ENCODE data around the gene ZNF345. TPM values are rescaled to one million over a fixed set of nuclear protein-coding genes. Genes with fewer than 3 reads are reported as not detected.

The ZNF345 gene
- total and polyA plus RNA-seq, 2 donors (not counting 3 experiments of a cell fraction or from before 2014, with no cell fraction given), result 2.2 to 3.8 TPM

DNA sequence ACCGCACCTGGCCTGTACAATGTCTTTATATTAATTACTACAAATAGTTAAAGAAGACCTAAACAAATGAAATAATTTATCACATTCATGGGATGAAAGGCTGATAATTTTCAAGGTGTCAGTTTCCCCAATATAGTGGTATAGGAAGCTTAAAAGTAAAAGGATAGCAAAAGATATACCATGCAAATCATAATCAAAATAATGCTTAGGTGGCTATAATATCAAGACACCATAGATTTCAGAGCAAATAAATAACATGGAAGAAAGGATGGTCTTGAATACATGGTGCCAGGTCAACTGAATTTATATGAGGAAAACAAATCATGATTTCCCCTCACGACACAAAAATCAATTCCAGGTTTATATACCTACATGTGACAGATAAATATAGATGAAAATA lies 17.2 kb upstream of the ZNF345 start:
- no peaks in the 10 kb centered on the region for H3K9me1 ChIP-seq (replicated peaks; ENCODE audit: control insufficient read depth, extremely low read depth, insufficient read depth, low read length)
- no TSS peak for BruUV-seq (replicated peaks)
- H3K9me3 ChIP-seq (replicated peaks; ENCODE audit: control insufficient read depth, insufficient read depth, low read length), result peaks cover 2% of the 10 kb centered on the region
- H4K20me1 ChIP-seq (replicated peaks; ENCODE audit: control insufficient read depth, extremely low read depth, insufficient read depth, low read length), result no peaks in the 10 kb centered on the region
- H3K27me3 ChIP-seq (ENCODE audit: control insufficient read depth in 2 of 2, insufficient read depth in 2 of 2, low read length in 2 of 2), result no peaks in the 10 kb centered on the region
- ChIA-PET POLR2A (no interaction called here), CTCF (no interaction called here)
- H3K36me3 ChIP-seq (ENCODE audit: control insufficient read depth in 2 of 2, extremely low read depth in 1 of 2, insufficient read depth in 2 of 2, low read length in 2 of 2), result peaks cover 0 to 2% of the 10 kb centered on the region in 2 experiments
- intact Hi-C loops (cut with micrococcal nuclease) (loop anchor here (10.0 kb wide), 1 partner anchor 169 kb away; the partner anchor contains the start of gene ZNF461), dilution Hi-C loops (cut with MboI; ENCODE audit: extremely low pct_ligation_motif_present, low sequenced_read_pairs) (no loop called here)
- DNase-seq (ENCODE audit: low read depth, low spot score) (no peak), FAIRE-seq (no peak)
- H3K79me2 ChIP-seq (ENCODE audit: control insufficient read depth, insufficient read depth, low read length), result no peaks in the 10 kb centered on the region
- no peak overlapping the region for H3K9ac ChIP-seq (replicated peaks; ENCODE audit: extremely low read depth, insufficient read depth, low read length)
- TF ChIP-seq, protein P1, sequence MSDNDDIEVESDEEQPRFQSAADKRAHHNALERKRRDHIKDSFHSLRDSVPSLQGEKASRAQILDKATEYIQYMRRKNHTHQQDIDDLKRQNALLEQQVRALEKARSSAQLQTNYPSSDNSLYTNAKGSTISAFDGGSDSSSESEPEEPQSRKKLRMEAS (IDR thresholded peaks at IDR 0.05; ENCODE audit: insufficient read depth, insufficient read length), result no peak
- TF ChIP-seq POLR2A (IDR thresholded peaks at IDR 0.05; ENCODE audit: low read depth, low read length) (no peak), FOS (IDR thresholded peaks at IDR 0.05; ENCODE audit: borderline replicate concordance, insufficient read depth, low read length) (no peak), POLR2AphosphoS5 (IDR thresholded peaks at IDR 0.05; ENCODE audit: insufficient read depth, low read depth, low read length) (no peak), EZH2 (IDR thresholded peaks at IDR 0.05; ENCODE audit: borderline replicate concordance, low read depth, low read length, severe bottlenecking) (no peak), JUN (IDR thresholded peaks at IDR 0.05; ENCODE audit: borderline replicate concordance, insufficient read depth, insufficient read length, low read depth) (no peak), GATA2 (IDR thresholded peaks at IDR 0.05; ENCODE audit: insufficient read depth, insufficient read length, low read depth, low read length) (no peak), MYC (IDR thresholded peaks at IDR 0.05; ENCODE audit: low read depth, low read length) (no peak)
- H3K4me3 ChIP-seq (replicated peaks in 1 of 3; ENCODE audit: insufficient read depth in 1 of 3, low read depth in 1 of 3, low read length in 3 of 3), result no peak overlapping the region
- H3K4me2 ChIP-seq (ENCODE audit: insufficient read depth, low read length), result no peak overlapping the region
- no peak overlapping the region for H3K27ac ChIP-seq (ENCODE audit: insufficient read depth, low read depth, low read length)
- no peaks in the 10 kb centered on the region for H3K4me1 ChIP-seq (ENCODE audit: control insufficient read depth, extremely low read depth, insufficient read depth, low read length)
- no peak overlapping the region for H2AFZ ChIP-seq (ENCODE audit: low read depth, low read length)
